HepG2 (cell line): Measurements from ENCODE around the gene HNRNPM.

ENCODE experiments used
- CBX5 ChIP-seq: sonication (generic); formaldehyde crosslinking; IDR thresholded peaks from 2 replicates; pipeline ENCODE4 v1.4.0; 2020; ENCODE audit warnings: missing genetic modification reagents, borderline replicate concordance
- KAT2B ChIP-seq: fragments of 150-350 bp; IDR thresholded peaks from 2 replicates; pipeline ENCODE4 v1.6.1; 2014; ENCODE audit warnings: low read depth, low read length, borderline replicate concordance
- ZNF670 ChIP-seq: sonication (generic); formaldehyde crosslinking; IDR thresholded peaks from 2 replicates; pipeline ENCODE4 v1.8.0; 2022; ENCODE audit warnings: mild to moderate bottlenecking, missing genetic modification reagents, borderline replicate concordance
- TF ChIP-seq, protein P1 (sequence below): sonication (generic); formaldehyde crosslinking; IDR thresholded peaks from 2 replicates; pipeline ENCODE4 v1.5.1; 2020; ENCODE audit warnings: mild to moderate bottlenecking, missing genetic modification reagents
- TF ChIP-seq, protein P2 (sequence below): sonication (generic); formaldehyde crosslinking; IDR thresholded peaks from 2 replicates; pipeline ENCODE4 v1.5.0; 2020; ENCODE audit warnings: missing genetic modification reagents
- TF ChIP-seq, protein P3 (sequence below): sonication (generic); formaldehyde crosslinking; IDR thresholded peaks from 2 replicates; pipeline ENCODE4 v1.8.1; 2023; ENCODE audit warnings: missing genetic modification reagents, mild to moderate bottlenecking, borderline replicate concordance
- TF ChIP-seq, protein P4 (sequence below): sonication (generic); formaldehyde crosslinking; conservative IDR thresholded peaks from 2 replicates; pipeline ENCODE4 v1.4.0; 2020; ENCODE audit warnings: mild to moderate bottlenecking, missing genetic modification reagents, moderate library complexity
- TF ChIP-seq, protein P5 (sequence below): sonication (generic); formaldehyde crosslinking; IDR thresholded peaks from 2 replicates; pipeline ENCODE4 v1.5.0; 2020; ENCODE audit warnings: mild to moderate bottlenecking, missing genetic modification reagents, moderate library complexity

DNA sequence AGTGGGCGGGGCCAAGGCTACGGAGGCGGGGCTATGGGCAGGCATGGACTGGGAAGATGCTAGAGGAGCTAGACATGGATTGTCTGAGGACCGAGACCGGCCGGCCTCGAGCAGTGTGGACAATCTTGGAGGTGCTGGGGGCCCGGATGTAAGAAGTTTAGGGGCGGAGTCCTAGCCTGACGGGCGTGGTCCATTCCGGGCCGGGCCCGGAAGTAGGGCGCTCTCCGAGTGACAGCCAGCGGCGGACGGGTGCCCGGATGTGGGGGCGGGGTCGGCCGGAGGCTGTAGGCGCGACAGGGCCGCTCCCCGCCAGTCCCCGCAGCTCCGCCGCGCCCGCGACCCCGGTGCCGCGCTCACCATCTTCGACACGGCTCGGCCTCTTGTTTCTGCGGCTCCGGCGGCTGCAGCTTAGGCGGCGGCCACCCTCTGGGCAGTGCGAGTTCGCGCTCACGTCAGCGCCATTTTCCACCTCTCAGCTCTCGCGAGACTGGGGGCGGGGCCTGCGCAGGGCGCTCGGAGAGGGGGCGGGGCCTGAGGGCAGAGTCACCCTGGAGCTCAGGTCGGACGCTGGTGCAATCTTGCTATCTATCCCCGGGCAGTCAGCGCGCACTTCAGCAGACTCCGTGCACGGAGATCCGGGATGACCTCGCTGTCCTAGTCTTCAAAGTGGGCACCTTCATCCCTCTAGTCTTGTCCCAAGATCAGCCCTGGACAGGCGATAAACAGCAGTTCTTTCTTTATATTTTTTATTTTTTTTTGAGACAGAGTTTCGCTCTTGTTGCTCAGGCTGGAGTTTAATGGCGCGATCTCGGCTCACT, 69.1 kb downstream of the HNRNPM start, which contains the start of gene ZNF414:
- TF ChIP-seq ZNF670 (CRISPR knock-in tag) (no peak), KAT2B (no peak), CBX5 (CRISPR knock-in tag) (0 out of 2 replicates have a peak, but pooled peaks have one; percentile 40)
- TF ChIP-seq, protein P1, sequence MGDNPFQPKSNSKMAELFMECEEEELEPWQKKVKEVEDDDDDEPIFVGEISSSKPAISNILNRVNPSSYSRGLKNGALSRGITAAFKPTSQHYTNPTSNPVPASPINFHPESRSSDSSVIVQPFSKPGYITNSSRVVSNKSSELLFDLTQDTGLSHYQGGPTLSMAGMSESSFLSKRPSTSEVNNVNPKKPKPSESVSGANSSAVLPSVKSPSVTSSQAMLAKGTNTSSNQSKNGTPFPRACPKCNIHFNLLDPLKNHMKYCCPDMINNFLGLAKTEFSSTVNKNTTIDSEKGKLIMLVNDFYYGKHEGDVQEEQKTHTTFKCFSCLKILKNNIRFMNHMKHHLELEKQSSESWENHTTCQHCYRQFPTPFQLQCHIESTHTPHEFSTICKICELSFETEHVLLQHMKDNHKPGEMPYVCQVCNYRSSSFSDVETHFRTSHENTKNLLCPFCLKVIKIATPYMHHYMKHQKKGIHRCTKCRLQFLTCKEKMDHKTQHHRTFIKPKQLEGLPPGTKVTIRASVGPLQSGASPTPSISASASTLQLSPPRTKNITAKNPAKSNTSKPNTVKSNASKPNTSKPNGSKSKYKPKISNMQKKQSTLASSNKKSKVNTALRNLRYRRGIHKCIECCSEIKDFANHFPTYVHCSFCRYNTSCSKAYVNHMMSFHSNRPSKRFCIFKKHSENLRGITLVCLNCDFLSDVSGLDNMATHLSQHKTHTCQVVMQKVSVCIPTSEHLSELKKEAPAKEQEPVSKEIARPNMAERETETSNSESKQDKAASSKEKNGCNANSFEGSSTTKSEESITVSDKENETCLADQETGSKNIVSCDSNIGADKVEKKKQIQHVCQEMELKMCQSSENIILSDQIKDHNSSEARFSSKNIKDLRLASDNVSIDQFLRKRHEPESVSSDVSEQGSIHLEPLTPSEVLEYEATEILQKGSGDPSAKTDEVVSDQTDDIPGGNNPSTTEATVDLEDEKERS (CRISPR knock-in tag): peak; percentile 18; the same call in 1 of the 2 replicates
- TF ChIP-seq, protein P2, sequence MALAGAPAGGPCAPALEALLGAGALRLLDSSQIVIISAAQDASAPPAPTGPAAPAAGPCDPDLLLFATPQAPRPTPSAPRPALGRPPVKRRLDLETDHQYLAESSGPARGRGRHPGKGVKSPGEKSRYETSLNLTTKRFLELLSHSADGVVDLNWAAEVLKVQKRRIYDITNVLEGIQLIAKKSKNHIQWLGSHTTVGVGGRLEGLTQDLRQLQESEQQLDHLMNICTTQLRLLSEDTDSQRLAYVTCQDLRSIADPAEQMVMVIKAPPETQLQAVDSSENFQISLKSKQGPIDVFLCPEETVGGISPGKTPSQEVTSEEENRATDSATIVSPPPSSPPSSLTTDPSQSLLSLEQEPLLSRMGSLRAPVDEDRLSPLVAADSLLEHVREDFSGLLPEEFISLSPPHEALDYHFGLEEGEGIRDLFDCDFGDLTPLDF (CRISPR knock-in tag): no peak; the same call in 1 of the 2 replicates
- TF ChIP-seq, protein P3, sequence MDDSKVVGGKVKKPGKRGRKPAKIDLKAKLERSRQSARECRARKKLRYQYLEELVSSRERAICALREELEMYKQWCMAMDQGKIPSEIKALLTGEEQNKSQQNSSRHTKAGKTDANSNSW: no peak
- TF ChIP-seq, protein P4, sequence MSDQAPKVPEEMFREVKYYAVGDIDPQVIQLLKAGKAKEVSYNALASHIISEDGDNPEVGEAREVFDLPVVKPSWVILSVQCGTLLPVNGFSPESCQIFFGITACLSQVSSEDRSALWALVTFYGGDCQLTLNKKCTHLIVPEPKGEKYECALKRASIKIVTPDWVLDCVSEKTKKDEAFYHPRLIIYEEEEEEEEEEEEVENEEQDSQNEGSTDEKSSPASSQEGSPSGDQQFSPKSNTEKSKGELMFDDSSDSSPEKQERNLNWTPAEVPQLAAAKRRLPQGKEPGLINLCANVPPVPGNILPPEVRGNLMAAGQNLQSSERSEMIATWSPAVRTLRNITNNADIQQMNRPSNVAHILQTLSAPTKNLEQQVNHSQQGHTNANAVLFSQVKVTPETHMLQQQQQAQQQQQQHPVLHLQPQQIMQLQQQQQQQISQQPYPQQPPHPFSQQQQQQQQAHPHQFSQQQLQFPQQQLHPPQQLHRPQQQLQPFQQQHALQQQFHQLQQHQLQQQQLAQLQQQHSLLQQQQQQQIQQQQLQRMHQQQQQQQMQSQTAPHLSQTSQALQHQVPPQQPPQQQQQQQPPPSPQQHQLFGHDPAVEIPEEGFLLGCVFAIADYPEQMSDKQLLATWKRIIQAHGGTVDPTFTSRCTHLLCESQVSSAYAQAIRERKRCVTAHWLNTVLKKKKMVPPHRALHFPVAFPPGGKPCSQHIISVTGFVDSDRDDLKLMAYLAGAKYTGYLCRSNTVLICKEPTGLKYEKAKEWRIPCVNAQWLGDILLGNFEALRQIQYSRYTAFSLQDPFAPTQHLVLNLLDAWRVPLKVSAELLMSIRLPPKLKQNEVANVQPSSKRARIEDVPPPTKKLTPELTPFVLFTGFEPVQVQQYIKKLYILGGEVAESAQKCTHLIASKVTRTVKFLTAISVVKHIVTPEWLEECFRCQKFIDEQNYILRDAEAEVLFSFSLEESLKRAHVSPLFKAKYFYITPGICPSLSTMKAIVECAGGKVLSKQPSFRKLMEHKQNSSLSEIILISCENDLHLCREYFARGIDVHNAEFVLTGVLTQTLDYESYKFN (CRISPR knock-in tag): peak; percentile 49; the same call in 1 of the 2 replicates
- TF ChIP-seq, protein P5, sequence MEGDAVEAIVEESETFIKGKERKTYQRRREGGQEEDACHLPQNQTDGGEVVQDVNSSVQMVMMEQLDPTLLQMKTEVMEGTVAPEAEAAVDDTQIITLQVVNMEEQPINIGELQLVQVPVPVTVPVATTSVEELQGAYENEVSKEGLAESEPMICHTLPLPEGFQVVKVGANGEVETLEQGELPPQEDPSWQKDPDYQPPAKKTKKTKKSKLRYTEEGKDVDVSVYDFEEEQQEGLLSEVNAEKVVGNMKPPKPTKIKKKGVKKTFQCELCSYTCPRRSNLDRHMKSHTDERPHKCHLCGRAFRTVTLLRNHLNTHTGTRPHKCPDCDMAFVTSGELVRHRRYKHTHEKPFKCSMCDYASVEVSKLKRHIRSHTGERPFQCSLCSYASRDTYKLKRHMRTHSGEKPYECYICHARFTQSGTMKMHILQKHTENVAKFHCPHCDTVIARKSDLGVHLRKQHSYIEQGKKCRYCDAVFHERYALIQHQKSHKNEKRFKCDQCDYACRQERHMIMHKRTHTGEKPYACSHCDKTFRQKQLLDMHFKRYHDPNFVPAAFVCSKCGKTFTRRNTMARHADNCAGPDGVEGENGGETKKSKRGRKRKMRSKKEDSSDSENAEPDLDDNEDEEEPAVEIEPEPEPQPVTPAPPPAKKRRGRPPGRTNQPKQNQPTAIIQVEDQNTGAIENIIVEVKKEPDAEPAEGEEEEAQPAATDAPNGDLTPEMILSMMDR (CRISPR knock-in tag): no peak
